SU-DHL-6 (cell line): Measurements from ENCODE around the gene ASTN2.

Experiments used
- H2AFZ ChIP-seq: fragments of 200-600 bp; sonication (generic); 2 replicates; pipeline ENCODE4 v1.6.1; 2014; ENCODE audit warnings: low read depth, mild to moderate bottlenecking, moderate library complexity, mixed read lengths, antibody characterized with exemption, low read length; ENCODE audit not compliant: severe bottlenecking
- H3F3A ChIP-seq: fragments of 200-600 bp; shearing (Covaris generic); 2 replicates; pipeline ENCODE4 v1.6.0; 2016; ENCODE audit warnings: antibody characterized with exemption, mild to moderate bottlenecking; ENCODE audit not compliant: insufficient read depth
- H3K27ac ChIP-seq: fragments of 200-600 bp; sonication (generic); 2 replicates; pipeline ENCODE4 v1.5.1; 2016; ENCODE audit warnings: low read depth, mild to moderate bottlenecking, low read length, moderate library complexity, mixed read lengths
- H3K27me3 ChIP-seq: fragments of 200-600 bp; sonication (generic), shearing (Covaris generic); 2 replicates; pipeline ENCODE4 v1.6.0; 2014; ENCODE audit warnings: mild to moderate bottlenecking, low read length
- H3K36me3 ChIP-seq: fragments of 200-600 bp; sonication (generic); 2 replicates; pipeline ENCODE4 v1.6.1; 2014; ENCODE audit warnings: mild to moderate bottlenecking, low read length, mixed read lengths
- H3K4me2 ChIP-seq: fragments of 300-600, 200-600 bp; shearing (Covaris generic), sonication (generic); 2 replicates; pipeline ENCODE4 v1.6.0; 2014; ENCODE audit warnings: low read length, low read depth, mild to moderate bottlenecking; ENCODE audit not compliant: poor library complexity, severe bottlenecking
- H3K4me3 ChIP-seq: fragments of 200-600 bp; sonication (generic); 2 replicates; pipeline ENCODE4 v1.5.1; 2014; ENCODE audit warnings: antibody characterized with exemption, low read length, mild to moderate bottlenecking, mixed read lengths; ENCODE audit not compliant: insufficient read depth, poor library complexity, severe bottlenecking
- H3K79me2 ChIP-seq: fragments of 200-600 bp; sonication (generic); 2 replicates; pipeline ENCODE4 v1.6.1; 2014; ENCODE audit warnings: mild to moderate bottlenecking, low read length, moderate library complexity; ENCODE audit not compliant: insufficient read depth
- H3K9ac ChIP-seq: fragments of 200-600 bp; sonication (generic); 2 replicates; pipeline ENCODE4 v1.7.0; 2014; ENCODE audit warnings: mild to moderate bottlenecking, low read length
- H3K9me2 ChIP-seq: fragments of 200-600 bp; sonication (generic); replicated peaks from 2 replicates; pipeline ENCODE4 v1.6.1; 2014; ENCODE audit warnings: low read length; ENCODE audit not compliant: insufficient read depth
- H3K9me3 ChIP-seq: fragments of 200-600 bp; sonication (generic); 2 replicates; pipeline ENCODE4 v1.6.1; 2014; ENCODE audit warnings: low read length, mixed read lengths; ENCODE audit not compliant: insufficient read depth
- H4K20me1 ChIP-seq: fragments of 200-600 bp; sonication (generic); 2 replicates; pipeline ENCODE4 v1.6.1; 2014; ENCODE audit warnings: low read depth, mild to moderate bottlenecking, antibody characterized with exemption, low read length, moderate library complexity, mixed read lengths
- EZH2phosphoT487 ChIP-seq: fragments of 200-600 bp; sonication (generic), shearing (Covaris generic); conservative IDR thresholded peaks from 2 replicates; pipeline ENCODE4 v1.6.1; 2018; ENCODE audit warnings: mild to moderate bottlenecking, antibody characterized with exemption, low read length, moderate library complexity, mixed read lengths
- TF ChIP-seq, protein P1 (sequence below): fragments of 200-600 bp; sonication (generic); IDR thresholded peaks from one replicate; pipeline ENCODE4 v1.5.1; 2017; ENCODE audit warnings: antibody characterized with exemption, mild to moderate bottlenecking, low read length, moderate library complexity; ENCODE audit not compliant: insufficient read depth, poor library complexity, severe bottlenecking

ASTN2 gene

DNA sequence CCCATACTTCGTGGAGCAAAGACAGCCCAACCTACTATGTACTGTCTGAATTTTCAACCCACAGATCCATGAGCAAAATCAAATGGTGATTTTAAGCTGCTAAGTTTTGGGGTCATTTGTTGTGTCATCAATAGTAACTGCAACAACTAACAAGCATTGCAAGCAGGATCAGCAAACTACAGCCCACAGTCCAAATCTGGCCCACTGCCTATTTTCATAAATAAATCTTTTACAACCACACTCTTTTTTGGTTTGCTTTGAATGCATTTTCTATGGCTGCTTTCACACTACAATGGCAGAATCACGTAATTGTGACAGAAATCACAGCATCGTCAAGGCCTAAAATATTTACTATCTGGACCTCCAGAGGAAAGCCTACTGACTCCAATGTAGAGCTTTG, 964.9 kb downstream of the ASTN2 start:
- H3K4me3 ChIP-seq = no peak overlapping the region
- no peaks in the 10 kb centered on the region for H3K79me2 ChIP-seq
- no peaks in the 10 kb centered on the region for H3K36me3 ChIP-seq
- H3K9me3 ChIP-seq = no peaks in the 10 kb centered on the region
- H3K27ac ChIP-seq = no peak overlapping the region
- no peaks in the 10 kb centered on the region for H3K27me3 ChIP-seq
- TF ChIP-seq EZH2phosphoT487 = no peak
- TF ChIP-seq, protein P1, sequence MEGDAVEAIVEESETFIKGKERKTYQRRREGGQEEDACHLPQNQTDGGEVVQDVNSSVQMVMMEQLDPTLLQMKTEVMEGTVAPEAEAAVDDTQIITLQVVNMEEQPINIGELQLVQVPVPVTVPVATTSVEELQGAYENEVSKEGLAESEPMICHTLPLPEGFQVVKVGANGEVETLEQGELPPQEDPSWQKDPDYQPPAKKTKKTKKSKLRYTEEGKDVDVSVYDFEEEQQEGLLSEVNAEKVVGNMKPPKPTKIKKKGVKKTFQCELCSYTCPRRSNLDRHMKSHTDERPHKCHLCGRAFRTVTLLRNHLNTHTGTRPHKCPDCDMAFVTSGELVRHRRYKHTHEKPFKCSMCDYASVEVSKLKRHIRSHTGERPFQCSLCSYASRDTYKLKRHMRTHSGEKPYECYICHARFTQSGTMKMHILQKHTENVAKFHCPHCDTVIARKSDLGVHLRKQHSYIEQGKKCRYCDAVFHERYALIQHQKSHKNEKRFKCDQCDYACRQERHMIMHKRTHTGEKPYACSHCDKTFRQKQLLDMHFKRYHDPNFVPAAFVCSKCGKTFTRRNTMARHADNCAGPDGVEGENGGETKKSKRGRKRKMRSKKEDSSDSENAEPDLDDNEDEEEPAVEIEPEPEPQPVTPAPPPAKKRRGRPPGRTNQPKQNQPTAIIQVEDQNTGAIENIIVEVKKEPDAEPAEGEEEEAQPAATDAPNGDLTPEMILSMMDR = no peak
- H2AFZ ChIP-seq = no peak overlapping the region
- H3K9ac ChIP-seq = no peak overlapping the region
- H3K4me2 ChIP-seq = no peak overlapping the region
- no peaks in the 10 kb centered on the region for H4K20me1 ChIP-seq
- H3F3A ChIP-seq = no peaks in the 10 kb centered on the region
- H3K9me2 ChIP-seq = no peaks in the 10 kb centered on the region

DNA sequence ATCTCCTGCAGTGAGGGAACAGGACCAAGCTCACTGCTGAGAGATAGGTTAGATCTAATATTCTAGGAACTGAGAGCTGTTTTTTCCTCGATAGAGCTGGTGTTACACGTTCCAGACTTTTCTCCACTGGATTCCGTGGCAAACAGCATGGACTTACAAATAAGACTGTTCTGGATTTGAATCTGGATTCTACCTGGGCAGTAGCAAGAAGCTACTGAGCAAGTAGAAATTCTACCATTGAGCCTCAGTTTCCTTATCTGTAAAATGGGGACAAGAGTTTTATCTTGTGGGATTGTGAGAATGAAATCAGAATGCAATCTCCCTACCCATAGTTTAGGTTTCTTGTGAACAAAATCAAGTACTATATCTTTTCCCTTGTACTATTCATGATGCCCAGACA, 966.4 kb downstream of the ASTN2 start:
- TF ChIP-seq, protein P1 = no peak
- TF ChIP-seq EZH2phosphoT487 = no peak
- H3K9me2 ChIP-seq = no peaks in the 10 kb centered on the region
- H4K20me1 ChIP-seq = no peaks in the 10 kb centered on the region
- H2AFZ ChIP-seq = no peak overlapping the region
- no peak overlapping the region for H3K4me2 ChIP-seq
- H3K27me3 ChIP-seq = no peaks in the 10 kb centered on the region
- no peak overlapping the region for H3K27ac ChIP-seq
- no peaks in the 10 kb centered on the region for H3K9me3 ChIP-seq
- H3K36me3 ChIP-seq = no peaks in the 10 kb centered on the region
- H3F3A ChIP-seq = no peaks in the 10 kb centered on the region
- H3K9ac ChIP-seq = no peak overlapping the region
- no peak overlapping the region for H3K4me3 ChIP-seq
- no peaks in the 10 kb centered on the region for H3K79me2 ChIP-seq

DNA sequence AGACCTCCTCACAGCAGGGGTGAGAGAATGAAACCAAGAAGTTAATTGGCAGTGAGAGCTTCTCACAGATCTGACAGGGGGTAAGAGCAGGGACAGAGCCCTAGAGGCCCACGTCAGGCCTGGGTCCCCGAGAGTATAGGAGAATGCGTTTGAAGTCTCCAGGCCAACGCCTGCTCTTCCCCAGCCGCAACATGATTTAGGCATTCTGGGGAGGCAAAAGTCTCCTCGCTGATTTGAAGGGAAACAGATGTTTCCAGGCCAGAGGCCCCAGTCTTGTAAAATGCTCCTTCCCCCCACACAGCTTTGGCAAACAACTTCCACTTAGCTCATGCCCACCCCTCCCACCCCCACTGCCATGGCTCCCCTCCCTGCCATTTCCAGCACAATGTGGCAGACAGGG, 966.9 kb downstream of the ASTN2 start:
- H3K27ac ChIP-seq = no peak overlapping the region
- H3K9ac ChIP-seq = no peak overlapping the region

More for the DNA sequence above, 966.9 kb downstream of the ASTN2 start:
- TF ChIP-seq, protein P1 = no peak
- no peak for TF ChIP-seq EZH2phosphoT487
- no peaks in the 10 kb centered on the region for H3K79me2 ChIP-seq
- no peaks in the 10 kb centered on the region for H3K27me3 ChIP-seq
- no peaks in the 10 kb centered on the region for H3K9me2 ChIP-seq
- H3K9me3 ChIP-seq = no peaks in the 10 kb centered on the region
- no peak overlapping the region for H3K4me2 ChIP-seq
- no peak overlapping the region for H3K4me3 ChIP-seq
- H3K36me3 ChIP-seq = no peaks in the 10 kb centered on the region
- no peak overlapping the region for H2AFZ ChIP-seq
- H4K20me1 ChIP-seq = no peaks in the 10 kb centered on the region
- no peaks in the 10 kb centered on the region for H3F3A ChIP-seq
